Ascending aorta (tissue), 2 donors: ENCODE results near the gene ZMIZ1. TPM values are rescaled to one million over a fixed set of nuclear protein-coding genes. Genes with fewer than 3 reads are reported as not detected.

ENCODE experiments used
- DNase-seq, 2 donors: peaks; one replicate each; pipeline ENCODE4 v3.0.0-alpha.2; 2019; ENCODE audit warnings: low spot score in 2 of 2
- H3K27ac ChIP-seq, 2 donors: fragments of 200-600 bp; sonication (generic); one replicate each; pipeline ENCODE4 v1.5.1; 2016 to 2017; ENCODE audit warnings: mild to moderate bottlenecking in 1 of 2
- H3K27me3 ChIP-seq: fragments of 200-600 bp; sonication (generic); one replicate; pipeline ENCODE4 v1.5.1; 2017
- H3K36me3 ChIP-seq, 2 donors: fragments of 200-600 bp; sonication (generic); one replicate each; pipeline ENCODE4 v1.5.1; 2016
- H3K4me1 ChIP-seq, 2 donors: fragments of 200-600 bp; sonication (generic); one replicate each; pipeline ENCODE4 v1.5.1; 2016 to 2017; ENCODE audit warnings: mild to moderate bottlenecking in 1 of 2
- H3K4me3 ChIP-seq, 2 donors: fragments of 200-600 bp; sonication (generic); one replicate each; pipeline ENCODE4 v1.5.1; 2016 to 2017; ENCODE audit warnings: mild to moderate bottlenecking in 1 of 2
- H3K9me3 ChIP-seq, 2 donors: fragments of 200-600 bp; sonication (generic); one replicate each; pipeline ENCODE4 v1.5.1; 2016
- intact Hi-C: fragments of 100-400 bp; cut with DNase I; formaldehyde crosslinking; loops from one replicate; pipeline ENCODE4 v1.15.1; 2023
- total RNA-seq: library from RNA; depleted of rRNA; stranded (reverse); fragments of >200 nt; gene quantifications from one replicate; pipeline ENCODE4 v1.1.0, GENCODE V29; 2016
- TF ChIP-seq, protein P1 (sequence below), 3 experiments: fragments of 200-600 bp in 2 of 3; fragments of 450-650 bp in 1 of 3; sonication (generic) in 2 of 3; IDR thresholded peaks; one replicate each; pipeline ENCODE4 v1.5.1; 2016 to 2019; ENCODE audit warnings: antibody characterized with exemption in 3 of 3, mild to moderate bottlenecking in 1 of 3, moderate library complexity in 1 of 3

Gene ZMIZ1
- total RNA-seq, 1 donor from 2014 or later = 96.2 TPM

DNA sequence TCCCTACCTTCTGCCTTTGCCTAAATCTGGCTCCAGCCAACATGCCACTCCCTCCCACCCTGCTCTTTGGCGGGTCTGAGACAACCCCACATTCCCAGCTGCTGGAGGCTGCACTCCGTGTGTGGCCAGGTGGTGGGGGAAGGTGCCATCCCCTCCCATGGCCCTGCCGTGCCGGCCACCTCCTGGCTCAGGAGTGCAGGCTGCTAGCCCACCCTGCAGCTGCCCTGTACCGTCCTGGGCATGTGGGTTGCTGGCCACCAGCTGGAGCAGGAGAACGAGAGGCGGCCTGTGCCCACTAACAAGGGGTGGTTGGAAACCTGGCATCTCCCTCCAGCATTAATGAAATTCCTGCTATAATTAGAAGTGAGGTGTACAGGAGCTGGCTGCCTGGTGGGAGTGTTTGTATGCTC lies 97.6 kb downstream of the ZMIZ1 start:
- no peak overlapping the region for H3K27ac ChIP-seq
- no peaks in the 10 kb centered on the region for H3K9me3 ChIP-seq
- intact Hi-C loops = no loop called here
- TF ChIP-seq, protein P1, sequence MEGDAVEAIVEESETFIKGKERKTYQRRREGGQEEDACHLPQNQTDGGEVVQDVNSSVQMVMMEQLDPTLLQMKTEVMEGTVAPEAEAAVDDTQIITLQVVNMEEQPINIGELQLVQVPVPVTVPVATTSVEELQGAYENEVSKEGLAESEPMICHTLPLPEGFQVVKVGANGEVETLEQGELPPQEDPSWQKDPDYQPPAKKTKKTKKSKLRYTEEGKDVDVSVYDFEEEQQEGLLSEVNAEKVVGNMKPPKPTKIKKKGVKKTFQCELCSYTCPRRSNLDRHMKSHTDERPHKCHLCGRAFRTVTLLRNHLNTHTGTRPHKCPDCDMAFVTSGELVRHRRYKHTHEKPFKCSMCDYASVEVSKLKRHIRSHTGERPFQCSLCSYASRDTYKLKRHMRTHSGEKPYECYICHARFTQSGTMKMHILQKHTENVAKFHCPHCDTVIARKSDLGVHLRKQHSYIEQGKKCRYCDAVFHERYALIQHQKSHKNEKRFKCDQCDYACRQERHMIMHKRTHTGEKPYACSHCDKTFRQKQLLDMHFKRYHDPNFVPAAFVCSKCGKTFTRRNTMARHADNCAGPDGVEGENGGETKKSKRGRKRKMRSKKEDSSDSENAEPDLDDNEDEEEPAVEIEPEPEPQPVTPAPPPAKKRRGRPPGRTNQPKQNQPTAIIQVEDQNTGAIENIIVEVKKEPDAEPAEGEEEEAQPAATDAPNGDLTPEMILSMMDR (IDR thresholded peaks at IDR 0.05) = no peak
- H3K36me3 ChIP-seq = peaks cover 14 to 18% of the 10 kb centered on the region in 2 donors
- H3K4me3 ChIP-seq = no peak overlapping the region
- no peaks in the 10 kb centered on the region for H3K27me3 ChIP-seq
- DNase-seq = no peak
- H3K4me1 ChIP-seq = peaks cover 0 to 10% of the 10 kb centered on the region in 2 donors

DNA sequence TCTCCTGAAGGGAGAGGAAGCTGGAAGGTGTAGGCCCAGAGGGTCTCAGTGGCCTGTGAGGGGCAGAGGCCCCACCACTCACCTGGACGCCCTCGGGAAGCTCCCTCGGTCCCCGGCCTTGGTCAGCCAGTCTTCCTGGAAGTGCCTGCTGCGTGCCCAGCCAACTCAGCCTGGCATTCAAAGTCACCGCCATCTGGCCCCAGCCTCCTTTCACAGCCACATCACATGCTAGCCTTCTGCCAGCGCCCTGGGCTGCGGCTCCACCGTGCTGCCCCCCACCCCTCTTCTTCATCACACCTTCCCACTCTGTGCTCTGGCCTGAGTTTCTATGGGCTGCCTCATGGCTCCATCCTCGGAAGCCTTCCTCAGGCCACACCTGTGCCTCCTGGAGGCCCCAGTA lies 98.0 kb downstream of the ZMIZ1 start:
- no peak for DNase-seq
- Histone ChIP-seq H3K9me3 (no peaks in the 10 kb centered on the region), H3K4me3 (no peak overlapping the region), H3K4me1 (peaks cover 0 to 9% of the 10 kb centered on the region in 2 donors), H3K36me3 (peaks cover 14 to 18% of the 10 kb centered on the region in 2 donors), H3K27ac (no peak overlapping the region), H3K27me3 (no peaks in the 10 kb centered on the region)
- intact Hi-C loops = no loop called here
- TF ChIP-seq, protein P1 (IDR thresholded peaks at IDR 0.05) = no peak

DNA sequence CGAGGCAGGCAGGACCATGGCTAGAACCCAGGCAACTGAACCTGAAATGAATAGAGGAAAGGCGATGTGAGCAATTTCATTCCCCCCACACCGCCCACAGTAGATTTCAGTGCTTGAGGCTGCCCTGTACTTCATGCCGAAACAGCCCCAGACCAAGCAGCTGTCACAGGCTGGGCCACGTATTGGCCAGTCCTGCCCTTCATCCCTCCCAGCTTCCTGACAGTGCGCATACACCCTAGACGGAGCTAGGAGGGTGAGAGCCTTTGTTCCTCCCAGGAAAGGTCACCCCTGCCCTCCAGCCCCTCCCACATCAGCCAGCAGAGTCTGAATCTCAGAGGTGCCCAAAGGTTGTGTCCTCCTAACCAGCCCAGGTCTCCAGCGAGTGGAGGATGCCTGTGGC lies 98.8 kb downstream of the ZMIZ1 start:
- Histone ChIP-seq H3K4me3 (no peak overlapping the region), H3K4me1 (peaks cover 0 to 9% of the 10 kb centered on the region in 2 donors), H3K27me3 (no peaks in the 10 kb centered on the region), H3K9me3 (no peaks in the 10 kb centered on the region), H3K27ac (no peak overlapping the region), H3K36me3 (peaks cover 14 to 18% of the 10 kb centered on the region in 2 donors)
- DNase-seq = no peak
- TF ChIP-seq, protein P1 (IDR thresholded peaks at IDR 0.05) = no peak
- intact Hi-C loops = no loop called here

DNA sequence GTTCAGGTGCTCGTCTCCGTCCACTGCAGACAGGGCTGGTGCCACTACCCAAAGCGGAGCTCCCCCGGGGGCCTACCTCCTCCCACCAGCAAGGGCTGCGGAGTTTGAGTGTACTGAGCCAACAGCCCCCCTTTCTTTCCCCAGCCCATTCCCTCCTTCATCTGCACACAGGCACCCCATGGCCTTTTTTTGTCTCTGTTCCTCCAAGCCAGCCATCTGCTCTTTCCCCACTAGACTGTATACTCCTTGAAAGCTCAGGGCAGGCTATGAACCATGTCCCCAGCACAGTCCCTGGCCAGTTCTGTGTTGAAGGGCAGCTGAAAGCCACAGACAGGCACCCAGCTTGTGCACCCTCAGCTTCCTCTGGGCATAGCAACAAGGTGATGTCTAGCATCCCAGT lies 99.4 kb downstream of the ZMIZ1 start:
- DNase-seq = no peak
- TF ChIP-seq, protein P1 (IDR thresholded peaks at IDR 0.05) = no peak
- intact Hi-C loops = no loop called here
- Histone ChIP-seq H3K36me3 (peaks cover 14 to 18% of the 10 kb centered on the region in 2 donors), H3K9me3 (no peaks in the 10 kb centered on the region), H3K27me3 (no peaks in the 10 kb centered on the region), H3K27ac (no peak overlapping the region), H3K4me1 (peaks cover 0 to 4% of the 10 kb centered on the region in 2 donors), H3K4me3 (no peak overlapping the region)

DNA sequence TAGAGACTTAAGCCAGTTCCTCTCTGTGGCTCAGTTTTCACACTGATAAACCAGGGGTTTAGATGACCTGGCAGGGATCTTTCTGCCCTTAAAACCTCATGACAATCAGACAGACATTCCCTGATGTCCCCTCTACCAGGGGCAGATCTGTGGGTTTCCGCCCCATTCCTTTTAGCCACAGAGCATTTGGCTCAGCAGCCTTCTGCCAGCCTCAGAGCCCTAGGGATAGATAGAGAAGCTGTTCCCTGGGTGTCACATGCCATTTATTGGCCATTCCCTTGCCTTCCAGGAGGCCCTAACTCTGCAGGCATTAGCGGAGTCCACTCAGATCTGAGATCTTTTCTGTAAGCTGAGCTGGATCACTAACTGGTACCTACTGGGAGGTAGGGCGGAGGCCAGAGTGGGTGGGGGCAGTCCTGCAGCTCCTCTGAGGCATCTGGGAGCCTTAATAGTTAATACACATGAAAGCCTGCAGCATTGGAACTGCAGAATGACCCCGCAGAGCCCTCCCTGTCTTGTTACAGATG lies 101.5 kb downstream of the ZMIZ1 start:
- peaks cover 14 to 15% of the 10 kb centered on the region in 2 donors for H3K36me3 ChIP-seq
- TF ChIP-seq, protein P1 (IDR thresholded peaks at IDR 0.05) = no peak
- no peak overlapping the region for H3K27ac ChIP-seq
- no peaks in the 10 kb centered on the region for H3K9me3 ChIP-seq
- DNase-seq = no peak
- intact Hi-C loops = no loop called here
- H3K4me3 ChIP-seq = no peak overlapping the region
- peaks cover 0 to 3% of the 10 kb centered on the region in 2 donors for H3K4me1 ChIP-seq
- H3K27me3 ChIP-seq = no peaks in the 10 kb centered on the region

DNA sequence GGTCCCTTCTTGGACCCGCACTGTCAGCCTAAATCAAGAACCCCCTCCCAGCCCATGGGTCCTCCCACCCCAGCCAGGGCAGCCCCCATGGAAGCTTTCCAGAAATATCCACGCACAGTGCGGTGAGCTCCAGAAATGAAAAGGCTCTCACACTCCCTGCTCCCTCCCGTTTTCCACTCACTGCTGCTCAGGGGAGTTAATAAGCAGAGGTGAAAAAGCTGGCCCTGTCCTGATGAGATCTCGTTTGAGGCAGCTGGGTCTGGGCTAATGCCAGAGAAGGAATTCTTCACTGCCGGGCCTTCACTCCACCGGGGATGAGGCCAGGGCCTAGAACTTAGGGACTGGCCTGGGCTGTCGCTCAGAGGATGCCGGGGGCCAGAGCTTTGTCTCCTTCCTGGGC lies 102.2 kb downstream of the ZMIZ1 start:
- no peaks in the 10 kb centered on the region for H3K9me3 ChIP-seq
- no peak overlapping the region for H3K27ac ChIP-seq
- peaks cover 5 to 9% of the 10 kb centered on the region in 2 donors for H3K4me1 ChIP-seq
- TF ChIP-seq, protein P1 (IDR thresholded peaks at IDR 0.05) = no peak
- no peaks in the 10 kb centered on the region for H3K27me3 ChIP-seq
- peaks cover 14 to 15% of the 10 kb centered on the region in 2 donors for H3K36me3 ChIP-seq
- intact Hi-C loops = no loop called here
- no peak overlapping the region for H3K4me3 ChIP-seq
- DNase-seq = no peak
